Astrocyte (in vitro differentiated cells and primary cell): ENCODE measurements around the gene TRIO.

Source experiments
- CTCF ChIP-seq: IDR thresholded peaks from 2 replicates; pipeline ENCODE4 v1.5.1; 2011; ENCODE audit warnings: low read depth, mild to moderate bottlenecking, inconsistent platforms, low read length, moderate library complexity; ENCODE audit not compliant: insufficient read depth
- EZH2 ChIP-seq: IDR thresholded peaks from 2 replicates; pipeline ENCODE4 v1.6.1; 2012; ENCODE audit warnings: mild to moderate bottlenecking, low read length, inconsistent platforms; ENCODE audit not compliant: insufficient read depth

- TF ChIP-seq CTCF (no peak), EZH2 (no peak)
These were observed 57.3 kb downstream of the TRIO start for GRCh38 chr5:14200312-14200990.
